NOMO-1 (cell line): ENCODE data around the gene SPINK1.
"Not testable (repeated sequence)": the region's sequence is repeated elsewhere in the genome, so short reads cannot be mapped to it uniquely, and the experiment has no call there.

Experiments used
- DNase-seq, 2 experiments: peaks; one replicate each; lab custom pipeline; 2025; ENCODE audit not compliant: unreplicated experiment in 2 of 2; lab: John Stamatoyannopoulos, UW

SPINK1 gene

DNA sequence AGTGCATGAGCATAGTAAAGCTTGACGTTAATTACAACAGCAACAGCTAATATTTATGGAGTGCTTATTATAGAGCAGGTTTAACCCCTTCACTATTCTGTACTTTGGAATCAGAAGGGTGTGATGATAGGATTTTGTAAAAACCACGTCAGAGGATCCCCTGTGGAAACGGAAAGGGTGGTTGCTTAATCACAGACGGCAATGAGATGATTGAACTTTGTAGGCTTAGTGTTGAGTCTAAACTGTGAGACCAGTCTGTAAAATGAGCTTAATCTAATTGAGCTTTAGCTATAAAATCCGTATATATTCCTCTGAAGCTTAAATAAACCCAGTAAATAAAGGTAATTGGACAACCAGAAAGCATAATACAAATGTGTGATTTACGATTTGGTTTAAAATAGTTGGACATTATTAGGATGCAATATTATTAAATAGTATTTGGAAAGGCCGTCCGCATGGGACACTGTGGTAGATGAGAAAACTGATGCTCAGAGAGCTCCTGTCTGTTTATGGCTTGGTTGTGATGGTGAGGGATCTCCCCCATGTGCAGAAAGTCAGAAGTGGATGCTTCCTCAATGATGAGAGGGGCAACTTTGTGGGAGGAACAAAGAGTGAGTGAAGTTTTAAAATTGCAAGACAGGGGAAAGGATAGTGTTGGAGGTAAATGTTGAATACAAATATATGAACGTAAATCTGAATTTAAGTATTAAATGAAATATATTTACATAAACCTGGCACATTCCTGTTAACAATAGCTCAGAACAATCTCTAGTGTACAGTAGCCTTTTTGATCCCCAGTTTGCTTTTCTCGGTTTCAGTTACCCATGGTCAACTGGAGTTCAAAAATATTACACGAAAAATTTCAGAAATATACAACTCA is 23.7 kb upstream of the SPINK1 start:
- DNase-seq = no peak

GRCh38 chr5:147854331-147854730 is 22.9 kb upstream of the SPINK1 start:
- DNase-seq = no peak

DNA sequence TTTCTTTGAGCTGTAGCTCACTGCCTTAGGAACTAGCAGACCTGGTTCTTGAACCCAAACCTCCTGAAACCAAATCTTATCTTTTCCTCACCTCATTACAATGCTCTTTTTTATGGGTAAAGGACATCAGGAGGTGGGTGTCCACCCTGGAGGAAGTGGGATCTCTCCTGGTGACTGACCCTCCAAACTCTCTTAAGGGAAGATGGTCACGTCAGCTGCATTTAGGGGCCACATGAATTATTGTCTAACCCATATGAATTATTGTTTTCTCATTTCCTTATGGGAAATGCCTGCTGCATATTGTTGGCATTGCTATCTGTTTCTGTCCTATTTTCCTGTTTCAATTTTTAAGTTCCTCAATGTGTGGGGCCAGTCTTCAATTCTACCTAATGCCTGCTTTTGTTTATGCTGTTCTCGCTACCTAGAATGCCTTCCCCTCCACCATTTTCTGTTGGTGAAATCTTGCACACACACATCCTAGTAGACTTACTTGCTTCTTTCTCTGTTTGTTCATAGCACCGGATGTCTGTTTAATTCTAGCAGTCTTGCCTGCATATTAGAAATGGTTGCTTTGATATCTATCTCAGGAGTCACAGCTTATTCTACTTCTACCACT is 22.0 kb upstream of the SPINK1 start:
- DNase-seq = no peak

- DNase-seq = no peak
These were observed 20.9 kb upstream of the SPINK1 start for GRCh38 chr5:147852365-147852764.

DNA sequence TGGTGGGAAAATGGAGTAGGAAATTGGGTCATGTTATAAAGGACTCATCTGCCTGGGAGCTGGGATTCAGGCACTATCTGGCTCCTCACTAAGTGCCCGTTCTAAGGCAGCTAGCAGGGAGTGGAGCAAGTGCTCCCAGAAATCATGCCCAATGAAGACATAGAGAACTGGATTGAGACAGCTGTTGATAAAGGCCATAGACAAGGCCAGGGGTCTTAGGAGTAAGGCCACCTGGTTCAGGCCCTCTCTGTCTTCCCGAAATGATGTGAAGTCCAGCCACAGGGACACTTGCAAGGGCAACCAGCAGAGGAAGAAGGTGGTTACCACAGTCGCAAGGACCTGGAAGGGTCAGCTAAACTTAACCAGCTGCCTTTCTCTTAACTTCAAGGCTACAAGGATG is 20.1 kb upstream of the SPINK1 start:
- DNase-seq = no peak

- DNase-seq = no peak
These were observed 17.8 kb upstream of the SPINK1 start for GRCh38 chr5:147849226-147849625.

GRCh38 chr5:147845618-147846017 is 14.1 kb upstream of the SPINK1 start:
- no peak for DNase-seq

GRCh38 chr5:147844846-147845245 is 13.4 kb upstream of the SPINK1 start:
- DNase-seq = no peak

DNA sequence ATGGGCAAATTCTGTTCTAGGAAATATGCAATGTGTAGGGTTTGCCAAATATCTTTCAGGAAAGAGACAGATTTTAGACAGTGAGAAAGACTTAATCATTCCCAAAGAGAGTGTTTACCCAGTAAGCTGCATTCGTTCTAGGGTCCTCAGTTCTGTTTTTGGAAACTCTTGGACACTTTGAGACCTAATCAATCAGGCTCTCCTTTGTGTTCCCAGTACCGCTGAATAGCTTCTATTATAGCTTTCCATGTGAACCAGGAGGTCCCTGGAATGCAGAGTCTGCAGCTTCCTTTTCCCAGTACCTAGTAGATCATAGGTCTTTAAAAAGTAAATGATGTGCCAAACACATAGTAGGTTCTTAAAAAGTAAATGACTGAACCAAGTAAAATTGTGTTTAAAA is 11.4 kb upstream of the SPINK1 start:
- no peak for DNase-seq

- DNase-seq = no peak
These were observed 5.0 kb upstream of the SPINK1 start for GRCh38 chr5:147836439-147836838.

- DNase-seq = no peak
These were observed 3.9 kb upstream of the SPINK1 start for GRCh38 chr5:147835386-147835798.

DNA sequence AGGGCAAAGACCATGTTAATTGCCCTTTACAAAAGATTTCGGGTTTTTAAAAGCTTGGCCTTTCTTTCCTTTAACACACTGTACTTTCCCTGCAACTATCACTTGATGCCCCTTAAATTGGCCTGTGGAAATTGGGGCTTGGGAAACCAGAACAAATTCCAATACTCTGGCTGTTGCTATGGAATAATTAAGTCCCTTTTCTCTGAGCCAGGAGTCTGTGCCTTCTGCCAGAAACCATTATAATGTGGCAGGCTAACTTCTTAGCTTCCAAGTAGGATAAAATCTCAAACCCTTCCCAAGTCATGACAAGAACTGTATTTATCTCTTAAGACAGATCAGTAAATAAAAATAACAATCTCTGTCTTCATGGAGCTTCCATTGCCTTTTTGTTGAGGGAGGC is 1.1 kb upstream of the SPINK1 start:
- DNase-seq = no peak

DNA sequence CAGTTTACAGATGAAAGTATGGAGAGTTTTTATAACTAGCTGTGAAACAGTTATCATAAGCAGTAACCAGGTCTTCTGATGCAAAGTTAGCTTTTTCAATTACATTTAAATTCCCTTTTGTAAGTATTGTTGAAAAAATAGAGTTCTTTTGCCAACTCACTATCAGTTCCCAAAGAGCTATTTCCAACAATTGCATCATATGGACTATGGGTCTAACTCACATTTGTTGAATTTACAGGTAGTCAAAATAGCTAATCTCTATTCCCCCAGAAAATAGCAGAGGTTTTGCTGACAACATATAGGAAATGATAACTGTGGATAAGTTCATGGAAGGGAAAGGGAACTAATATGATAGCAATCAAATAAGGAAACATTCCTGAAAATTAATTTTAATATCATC is 1.4 kb downstream of the SPINK1 start:
- no peak for DNase-seq

DNA sequence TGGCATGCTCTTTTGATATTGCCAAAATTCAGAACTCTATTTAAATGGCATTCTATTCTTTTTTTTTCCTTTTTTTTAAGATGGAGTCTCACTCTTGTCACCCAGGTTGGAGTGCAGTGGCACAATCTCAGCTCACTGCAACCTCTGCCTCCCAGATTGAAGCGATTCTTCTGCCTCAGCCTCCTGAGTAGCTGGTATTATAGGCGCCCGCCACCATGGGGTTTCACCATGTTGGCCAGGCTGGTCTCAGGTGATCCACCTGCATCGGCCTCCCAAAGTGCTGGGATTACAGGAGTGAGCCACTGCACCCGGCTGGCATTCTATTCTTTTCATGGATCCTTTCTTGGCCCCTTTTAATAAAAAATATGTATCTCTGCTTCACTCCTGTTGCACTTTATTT is 4.5 kb downstream of the SPINK1 start:
- DNase-seq = not testable (repeated sequence)

DNA sequence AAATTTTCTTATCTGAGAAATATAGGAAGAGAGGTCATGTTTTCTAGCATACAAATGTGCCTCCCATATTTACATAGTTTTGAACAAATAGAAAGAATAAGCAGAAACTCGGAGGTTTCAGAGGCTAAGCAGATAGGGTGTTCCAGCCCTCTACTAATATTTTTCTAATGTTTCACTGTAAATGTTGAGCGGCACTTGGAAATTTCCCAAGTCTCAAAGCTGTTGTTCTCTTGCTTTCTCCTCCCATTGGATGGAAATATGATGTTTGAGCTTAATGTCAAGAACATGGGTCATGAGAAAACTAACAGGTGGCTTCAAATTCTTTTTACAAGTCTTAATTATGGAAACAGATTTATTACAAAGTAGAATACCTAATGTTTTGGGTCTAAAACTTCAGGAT is 5.1 kb downstream of the SPINK1 start:
- no peak for DNase-seq

DNA sequence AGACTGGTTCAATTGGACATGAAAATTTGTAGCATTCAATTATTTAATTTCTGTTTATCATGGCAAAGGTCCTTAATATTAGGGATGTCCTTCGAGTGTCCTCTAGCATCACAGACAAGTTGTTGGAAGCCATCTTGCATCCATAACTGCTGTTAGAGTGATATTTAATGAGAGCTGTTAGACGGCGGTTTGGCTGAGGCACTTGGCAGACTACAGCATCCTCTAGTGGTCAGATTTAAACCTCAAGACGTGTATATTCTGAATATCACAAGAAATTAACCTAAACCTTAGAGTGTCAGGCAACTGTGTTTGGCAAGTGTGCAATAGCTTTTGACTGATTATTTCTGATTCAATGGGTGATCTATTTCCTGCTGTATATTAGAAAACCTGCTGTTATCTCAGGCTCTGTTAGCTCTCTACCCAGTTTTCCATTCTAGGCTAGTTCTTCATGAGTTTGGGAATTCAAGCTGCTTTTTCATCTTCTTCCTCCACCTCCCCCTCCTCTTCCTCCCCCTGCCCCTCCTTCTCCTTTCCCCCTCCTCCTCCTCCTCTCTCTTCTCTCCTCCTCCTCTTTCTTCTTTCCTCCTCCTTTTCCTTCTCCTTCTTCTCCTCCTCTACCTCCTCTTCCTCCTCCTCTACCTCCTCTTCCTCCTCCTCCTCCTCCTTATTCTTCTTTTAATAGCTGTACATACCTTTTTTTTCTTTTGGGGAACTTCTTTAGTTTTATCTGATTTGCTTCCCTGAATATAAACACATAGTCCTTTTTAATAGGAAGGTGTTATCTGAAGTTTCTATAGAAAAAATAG is 8.6 kb downstream of the SPINK1 start:
- DNase-seq = peak; percentile 60 to 78

GRCh38 chr5:147822222-147822621 is 9.2 kb downstream of the SPINK1 start:
- DNase-seq = not testable (repeated sequence)

DNA sequence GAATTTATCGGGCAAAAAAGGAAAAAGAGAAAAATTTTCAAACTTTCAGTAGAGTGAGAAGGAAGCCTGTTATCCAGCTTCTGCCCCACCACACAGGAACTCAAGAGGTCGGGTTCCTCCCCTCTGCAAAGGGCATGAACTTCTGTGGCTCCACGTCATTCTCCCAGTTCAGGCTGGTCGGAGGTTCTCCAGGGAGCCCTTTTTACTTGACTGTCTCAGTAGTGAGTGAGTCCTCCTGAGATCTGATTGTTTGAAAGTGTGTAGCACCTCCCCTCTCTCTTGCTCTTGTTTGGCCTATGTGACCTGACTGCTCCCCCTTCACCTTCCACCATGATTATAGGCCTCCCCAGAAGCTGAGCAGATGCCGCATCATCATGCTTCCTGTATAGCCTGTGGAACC is 9.7 kb downstream of the SPINK1 start:
- no peak for DNase-seq

- no peak for DNase-seq
These were observed 12.2 kb downstream of the SPINK1 start for GRCh38 chr5:147819261-147819770.

DNA sequence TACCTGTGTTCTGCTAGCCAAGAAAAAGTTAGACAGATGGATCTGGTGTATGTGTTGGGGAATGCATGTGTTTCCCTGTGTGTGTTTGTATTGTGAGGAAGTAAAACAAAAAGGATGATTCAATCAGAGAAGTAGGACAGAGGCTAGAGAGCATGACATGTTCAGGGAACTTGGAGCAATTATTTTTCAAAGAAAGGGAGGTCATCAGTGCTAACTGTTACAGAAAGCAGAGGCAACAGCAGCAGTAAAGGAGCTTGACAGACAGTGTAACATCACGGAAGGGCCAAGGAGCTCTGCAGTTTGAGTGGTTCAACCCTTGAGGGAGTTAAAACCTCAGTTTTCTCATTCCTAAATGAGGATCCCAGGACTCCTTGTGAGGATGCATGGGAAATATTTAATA is 13.2 kb downstream of the SPINK1 start:
- peak; percentile 7 to 30 for DNase-seq

GRCh38 chr5:147813696-147814095 is 17.8 kb downstream of the SPINK1 start:
- no peak for DNase-seq
